HG02870 (cell line): ENCODE results near the gene SLC35F3.
"Not testable (repeated sequence)": the region's sequence is repeated elsewhere in the genome, so short reads cannot be mapped to it uniquely, and the experiment has no call there.

Source experiments
- ATAC-seq: cut with Tn5 transposase; IDR thresholded peaks from one replicate; pipeline ENCODE4 v1.9.1; 2021; ENCODE audit warnings: mild to moderate bottlenecking, moderate library complexity; ENCODE audit not compliant: unreplicated experiment

SLC35F3 gene

GRCh38 chr1:234135501-234135900 is 231.0 kb downstream of the SLC35F3 start:
- no peak for ATAC-seq

GRCh38 chr1:234136073-234136472 is 231.6 kb downstream of the SLC35F3 start:
- no peak for ATAC-seq

DNA sequence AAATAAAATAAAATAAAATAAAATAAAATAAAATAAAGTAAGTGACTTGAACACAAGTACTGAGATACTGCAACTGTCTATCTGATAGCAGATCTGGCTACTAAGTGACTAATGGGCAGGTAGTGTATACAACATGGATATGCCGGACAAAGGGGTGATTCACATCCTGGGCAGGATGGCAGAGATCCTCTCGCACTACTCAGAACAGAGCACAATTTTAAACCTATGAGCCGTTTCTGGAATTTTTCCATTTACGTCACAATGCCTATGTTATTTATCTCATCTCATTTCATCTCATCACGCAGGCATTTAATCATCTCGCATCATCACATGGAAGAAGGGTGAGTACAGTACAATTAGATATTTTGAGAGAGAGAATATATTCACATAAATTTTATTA is 235.5 kb downstream of the SLC35F3 start:
- ATAC-seq, result no peak

- ATAC-seq, result no peak
Measured at GRCh38 chr1:234140388-234140787, 235.9 kb downstream of the SLC35F3 start.

- ATAC-seq, result no peak
Measured at GRCh38 chr1:234141006-234141405, 236.5 kb downstream of the SLC35F3 start.

GRCh38 chr1:234143681-234144080 is 239.2 kb downstream of the SLC35F3 start:
- no peak for ATAC-seq

DNA sequence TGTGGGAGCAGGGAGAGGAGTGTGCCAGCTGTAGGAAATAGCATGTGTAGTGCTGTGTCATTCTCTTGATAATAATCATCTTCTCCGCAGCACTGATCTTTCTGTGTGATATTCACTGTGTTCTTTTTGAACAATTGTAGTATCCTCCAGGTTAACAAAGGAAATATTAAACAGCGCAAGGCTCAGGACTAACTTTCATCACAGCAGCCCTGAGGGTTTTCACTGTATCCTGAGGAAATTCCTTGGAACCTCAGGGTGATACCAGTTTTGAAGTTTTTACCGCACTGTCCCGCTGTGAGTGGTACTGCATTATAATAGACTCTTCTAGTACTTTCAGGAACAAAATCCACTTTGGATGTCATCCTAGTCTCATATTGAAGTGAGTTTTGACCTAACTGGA is 240.4 kb downstream of the SLC35F3 start:
- ATAC-seq, result no peak

- ATAC-seq, result no peak
Measured at GRCh38 chr1:234148350-234148749, 243.9 kb downstream of the SLC35F3 start.

- no peak for ATAC-seq
Measured at GRCh38 chr1:234148816-234149215, 244.3 kb downstream of the SLC35F3 start.

- no peak for ATAC-seq
Measured at GRCh38 chr1:234149217-234149616, 244.7 kb downstream of the SLC35F3 start.

DNA sequence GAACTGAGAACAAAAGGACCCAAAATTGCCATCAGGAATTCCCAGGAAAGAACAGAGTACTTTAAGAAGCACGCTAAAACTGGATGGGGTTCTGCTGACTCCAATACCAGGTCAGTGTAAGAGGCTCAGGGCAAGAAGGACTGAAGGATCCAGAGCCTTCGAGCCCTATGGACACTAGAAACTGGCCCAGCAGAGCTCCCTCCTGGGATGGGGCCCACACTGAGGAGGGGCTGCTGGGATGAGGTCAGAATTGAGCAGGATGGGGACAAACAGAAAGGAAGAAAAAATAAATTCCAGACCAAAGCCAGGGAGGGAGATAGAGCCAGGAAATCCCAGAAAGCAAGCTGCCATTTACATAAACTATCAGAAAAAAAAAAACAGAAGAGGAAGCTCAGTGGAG is 246.4 kb downstream of the SLC35F3 start:
- no peak for ATAC-seq

DNA sequence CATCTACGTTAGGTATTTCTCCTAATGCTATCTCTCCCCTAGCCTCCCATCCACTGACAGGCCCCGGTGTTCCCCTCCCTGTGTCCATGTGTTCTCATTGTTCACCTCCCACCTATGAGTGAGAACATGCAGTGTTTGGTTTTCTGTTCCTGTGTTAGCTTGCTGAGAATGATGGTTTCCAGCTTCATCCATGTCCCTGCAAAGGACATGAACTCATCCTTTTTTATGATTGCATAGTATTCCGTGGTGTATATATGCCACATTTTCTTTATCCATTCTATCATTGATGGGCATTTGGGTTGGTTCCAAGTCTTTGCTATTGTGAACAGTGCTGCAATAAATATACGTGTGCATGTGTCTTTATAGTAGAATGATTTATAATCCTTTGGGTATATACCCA is 247.9 kb downstream of the SLC35F3 start:
- ATAC-seq, result not testable (repeated sequence)

- no peak for ATAC-seq
Measured at GRCh38 chr1:234154320-234155251, 250.1 kb downstream of the SLC35F3 start.

DNA sequence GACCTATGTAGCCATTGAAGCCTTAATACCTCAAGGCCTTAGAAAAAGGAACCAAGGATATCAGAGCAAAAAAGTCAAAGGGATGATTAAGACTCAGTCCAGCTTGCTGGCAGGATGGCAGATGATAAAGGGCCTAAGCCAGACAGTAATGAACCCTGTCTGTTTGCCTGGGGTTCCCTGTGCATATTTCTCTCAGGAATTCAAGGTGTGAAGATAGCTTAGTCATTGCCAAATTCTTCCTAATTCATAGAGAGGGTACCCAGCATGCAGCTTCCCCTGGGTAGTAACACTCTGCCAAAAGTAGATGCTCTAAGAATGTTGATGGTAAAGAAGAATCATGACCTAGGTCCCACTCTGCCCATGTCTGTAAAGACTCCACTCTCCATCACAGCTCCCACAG is 258.2 kb downstream of the SLC35F3 start:
- no peak for ATAC-seq

DNA sequence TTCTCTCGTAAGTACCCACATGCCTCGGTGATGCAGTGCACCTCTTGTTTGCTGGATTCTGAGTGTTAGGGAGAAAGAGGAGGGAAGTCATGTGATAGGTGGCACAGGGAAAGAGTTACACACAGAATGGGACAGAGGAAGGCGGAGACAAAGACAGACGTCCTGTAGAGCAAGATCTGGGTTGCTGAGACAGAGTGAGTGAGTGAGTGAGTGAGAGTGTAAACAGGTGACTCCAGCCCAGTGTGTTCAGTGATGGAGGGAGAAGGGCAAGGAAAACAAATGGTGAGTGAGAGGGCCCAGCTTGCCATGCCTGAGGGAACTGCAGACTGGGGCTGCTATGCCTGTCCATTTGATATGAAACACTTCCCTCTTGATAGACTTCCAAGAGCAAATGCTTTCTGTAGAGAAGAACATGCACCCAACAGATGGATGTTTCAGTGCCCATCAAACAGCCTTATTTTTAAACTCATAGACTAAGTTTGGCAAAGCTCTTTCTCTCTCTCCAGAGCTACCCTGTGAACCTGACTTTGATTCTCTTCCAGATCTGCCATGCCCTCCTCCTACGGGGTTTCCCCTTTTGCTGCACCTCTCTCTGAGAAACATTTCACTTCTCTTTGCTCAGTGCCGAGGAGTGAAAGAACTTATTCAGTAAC is 258.9 kb downstream of the SLC35F3 start:
- no peak for ATAC-seq

DNA sequence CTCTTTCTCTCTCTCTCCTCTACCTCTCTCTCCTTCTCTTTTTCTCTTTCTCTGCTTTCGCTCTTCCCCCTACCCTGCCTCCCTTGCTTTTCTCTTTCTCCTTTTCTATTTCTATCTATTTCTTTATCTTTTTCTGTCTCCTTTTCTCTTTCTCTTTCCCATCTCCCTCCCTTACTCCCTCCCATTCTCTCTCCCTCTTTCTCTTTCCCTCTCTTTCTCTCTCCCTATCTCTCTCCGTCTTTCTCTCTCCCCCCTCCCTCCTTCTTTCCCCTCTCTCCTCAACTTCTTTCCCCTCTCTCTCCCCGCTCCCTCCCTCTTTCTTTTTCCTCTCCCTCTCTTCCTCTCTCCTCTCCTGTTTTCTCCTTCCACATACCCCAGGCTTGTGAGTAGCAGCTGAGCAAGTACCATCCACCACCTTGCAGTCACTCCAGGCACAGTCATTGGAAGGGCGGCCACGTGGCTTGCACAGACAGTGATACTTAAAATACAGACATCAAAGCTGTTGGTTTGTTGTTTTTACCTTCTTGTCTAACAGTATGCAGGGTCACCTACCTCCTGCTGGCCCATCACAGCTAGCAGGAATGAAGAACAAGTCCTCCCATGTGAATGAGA is 259.7 kb downstream of the SLC35F3 start:
- ATAC-seq, result no peak

- no peak for ATAC-seq
Measured at GRCh38 chr1:234168061-234168724, 263.7 kb downstream of the SLC35F3 start.

- no peak for ATAC-seq
Measured at GRCh38 chr1:234169161-234169849, 264.8 kb downstream of the SLC35F3 start.

GRCh38 chr1:234170067-234170466 is 265.6 kb downstream of the SLC35F3 start:
- ATAC-seq, result no peak

- ATAC-seq, result no peak
Measured at GRCh38 chr1:234170622-234171021, 266.1 kb downstream of the SLC35F3 start.

DNA sequence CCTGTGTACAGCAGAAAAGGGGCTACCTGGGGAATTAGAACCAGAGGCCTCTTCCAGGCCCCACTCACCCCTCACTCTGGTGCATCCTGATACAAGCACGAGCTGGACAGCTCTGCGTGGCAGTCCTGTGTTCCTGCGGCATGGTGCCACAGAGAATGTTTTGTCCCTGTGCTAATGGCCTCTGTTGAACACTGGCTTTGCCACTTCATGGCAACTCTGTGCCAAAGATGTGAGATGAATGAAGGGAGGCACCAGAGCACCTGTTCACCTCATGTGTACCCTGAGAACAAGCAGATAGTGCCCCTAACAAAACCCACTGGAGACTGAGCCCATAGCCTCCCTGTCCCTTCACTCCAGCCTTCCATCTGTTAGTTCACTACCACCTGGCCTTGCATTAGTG is 269.5 kb downstream of the SLC35F3 start:
- no peak for ATAC-seq
